Gastrocnemius medialis (tissue), 4 donors: ENCODE results near the gene MTG1. TPM values are rescaled to one million over a fixed set of nuclear protein-coding genes. Genes with fewer than 3 reads are reported as not detected.

Experiments used
- ATAC-seq, 2 donors: fragments of 150-250 bp; one replicate each; pipeline ENCODE4 v1.9.1; 2016
- DNase-seq, 2 donors: peaks; one replicate each; pipeline ENCODE4 v3.0.0-alpha.2; 2019
- H3K27ac ChIP-seq, 4 donors: fragments of 200-600 bp; sonication (generic); 1 replicate in 1 of 4; 2 replicates in 3 of 4; pipeline ENCODE4 v1.5.1; 2016 to 2018; ENCODE audit warnings: mild to moderate bottlenecking in 2 of 4, moderate library complexity in 1 of 4
- H3K27me3 ChIP-seq, 3 donors: fragments of 200-600 bp; sonication (generic) in 2 of 3; 1 replicate in 1 of 3; 2 replicates in 2 of 3; pipeline versions ENCODE4 v1.5.1 to v1.6.0; 2016 to 2019; ENCODE audit warnings: mild to moderate bottlenecking in 1 of 3, moderate library complexity in 1 of 3
- H3K36me3 ChIP-seq, 2 donors: fragments of 200-600 bp; sonication (generic) in 1 of 2; one replicate each; pipeline ENCODE4 v1.5.1; 2017 to 2018
- H3K4me1 ChIP-seq, 2 donors: fragments of 200-600 bp; sonication (generic) in 1 of 2; one replicate each; pipeline ENCODE4 v1.5.1; 2016 to 2017; ENCODE audit warnings: mild to moderate bottlenecking in 2 of 2
- H3K4me3 ChIP-seq, 4 donors: fragments of 200-600 bp; sonication (generic) in 3 of 4; 1 replicate in 1 of 4; 2 replicates in 3 of 4; pipeline ENCODE4 v1.5.1; 2016 to 2019; ENCODE audit warnings: mild to moderate bottlenecking in 2 of 4
- H3K9me3 ChIP-seq, 3 donors: fragments of 200-600 bp; sonication (generic) in 2 of 3; 1 replicate in 1 of 3; 2 replicates in 2 of 3; pipeline ENCODE4 v1.5.1; 2016 to 2019
- CTCF ChIP-seq, 5 experiments: fragments of 450-650 bp in 3 of 5; fragments of 200-600 bp in 2 of 5; sonication (generic) in 2 of 5; IDR thresholded peaks in 4 of 5; conservative IDR thresholded peaks in 1 of 5; 1 replicate in 4 of 5; 2 replicates in 1 of 5; pipeline ENCODE4 v1.5.1; 2016 to 2019; ENCODE audit warnings: antibody characterized with exemption in 5 of 5, mild to moderate bottlenecking in 3 of 5, moderate library complexity in 3 of 5
- POLR2A ChIP-seq, 2 donors: fragments of 450-650 bp; IDR thresholded peaks; one replicate each; pipeline ENCODE4 v1.6.1; 2017; ENCODE audit warnings: antibody characterized with exemption in 2 of 2, mild to moderate bottlenecking in 2 of 2, moderate library complexity in 2 of 2
- in situ Hi-C, 4 donors: fragments of 200-750 bp; cut with MboI; loops; one replicate each; pipeline versions ENCODE4 v1.15.0 to v1.8.0; 2017; ENCODE audit warnings: low sequenced_read_pairs in 4 of 4
- intact Hi-C: fragments of 100-400 bp; cut with DNase I; formaldehyde crosslinking; loops from one replicate; pipeline ENCODE4 v1.15.1; 2023; ENCODE audit warnings: low total_unique reads
- total RNA-seq, 4 donors: library from RNA; depleted of rRNA; stranded (reverse); fragments of >200 nt; gene quantifications; one replicate each; pipeline versions ENCODE4 v1.1.0 to v1.2.3, GENCODE V29; 2016

Gene MTG1
- total RNA-seq, 4 donors from 2014 or later = 12.2 to 23.9 (median 14.1) TPM

- in situ Hi-C loops (no loop called here), intact Hi-C loops (no loop called here)
- DNase-seq (no peak), ATAC-seq (no peak)
- peaks cover 0 to 15% (median 0%) of the 10 kb centered on the region in 3 donors for H3K9me3 ChIP-seq
- H3K27ac ChIP-seq = no peak overlapping the region
- no peaks in the 10 kb centered on the region for H3K27me3 ChIP-seq
- H3K4me1 ChIP-seq = no peaks in the 10 kb centered on the region
- peaks cover 0 to 3% of the 10 kb centered on the region in 2 donors for H3K36me3 ChIP-seq
- TF ChIP-seq POLR2A (IDR thresholded peaks at IDR 0.05) (no peak), CTCF (IDR thresholded peaks at IDR 0.05 in 4 of 5, conservative IDR thresholded peaks at IDR 0.05 in 1 of 5) (no peak)
- no peak overlapping the region for H3K4me3 ChIP-seq
Observed at GRCh38 chr10:133451346-133451745, 57.4 kb downstream of the MTG1 start.

- Histone ChIP-seq H3K9me3 (peaks cover 0 to 15% (median 0%) of the 10 kb centered on the region in 3 donors), H3K36me3 (peaks cover 0 to 3% of the 10 kb centered on the region in 2 donors), H3K4me3 (no peak overlapping the region), H3K27ac (no peak overlapping the region), H3K27me3 (no peaks in the 10 kb centered on the region), H3K4me1 (no peaks in the 10 kb centered on the region)
- in situ Hi-C loops (no loop called here), intact Hi-C loops (no loop called here)
- TF ChIP-seq POLR2A (IDR thresholded peaks at IDR 0.05) (no peak), CTCF (IDR thresholded peaks at IDR 0.05 in 4 of 5, conservative IDR thresholded peaks at IDR 0.05 in 1 of 5) (no peak)
- DNase-seq (no peak), ATAC-seq (no peak)
Observed at GRCh38 chr10:133452453-133452852, 58.5 kb downstream of the MTG1 start.

GRCh38 chr10:133453516-133454203 lies 59.7 kb downstream of the MTG1 start, which contains the start of gene SCART1:
Gene SCART1, plus strand, starts transcription at chr10:133453945. Its CDS starts 53 bp downstream, at chr10:133453998.
- no peaks in the 10 kb centered on the region for H3K4me1 ChIP-seq
- no peak within 1 kb of the TSS for H3K27ac ChIP-seq
- H3K4me3 ChIP-seq = no peak within 1 kb of the TSS
- H3K27me3 ChIP-seq = no peaks in the 10 kb centered on the region
- H3K9me3 ChIP-seq = peaks cover 0 to 5% (median 0%) of the 10 kb centered on the region in 3 donors
- ATAC-seq (no peak), DNase-seq (no peak)
- no peaks in the 10 kb centered on the region for H3K36me3 ChIP-seq
- intact Hi-C loops (no loop called here), in situ Hi-C loops (no loop called here)
- TF ChIP-seq POLR2A (IDR thresholded peaks at IDR 0.05) = no peak
- TF ChIP-seq CTCF (IDR thresholded peaks at IDR 0.05 in 4 of 5, conservative IDR thresholded peaks at IDR 0.05 in 1 of 5) = no peak

- TF ChIP-seq CTCF (IDR thresholded peaks at IDR 0.05 in 4 of 5, conservative IDR thresholded peaks at IDR 0.05 in 1 of 5) = no peak
- no peak for TF ChIP-seq POLR2A (IDR thresholded peaks at IDR 0.05)
- no peaks in the 10 kb centered on the region for H3K36me3 ChIP-seq
- H3K4me1 ChIP-seq = no peaks in the 10 kb centered on the region
- no peak overlapping the region for H3K27ac ChIP-seq
- no peaks in the 10 kb centered on the region for H3K9me3 ChIP-seq
- no peak overlapping the region for H3K4me3 ChIP-seq
- ATAC-seq (no peak), DNase-seq (no peak)
- in situ Hi-C loops (no loop called here), intact Hi-C loops (no loop called here)
- no peaks in the 10 kb centered on the region for H3K27me3 ChIP-seq
Observed at GRCh38 chr10:133454204-133454893, 60.4 kb downstream of the MTG1 start.
